ENCODE data around the gene INPP5E. TPM values are rescaled to one million over a fixed set of nuclear protein-coding genes. Genes with fewer than 3 reads are reported as not detected.

Gene INPP5E
- total RNA-seq, 2 experiments from 2014 or later: 20.2 to 21.3 TPM

- Histone ChIP-seq H3K9me2 (ENCODE audit: insufficient read depth, low read length) (no peaks in the 10 kb centered on the region), H4K20me1 (ENCODE audit: insufficient read depth, low read length) (peaks cover 5% of the 10 kb centered on the region; the same call in 1 of the 2 replicates), H3K79me2 (ENCODE audit: insufficient read depth, low read depth, low read length) (peaks cover 9% of the 10 kb centered on the region), H2AFZ (ENCODE audit: low read length) (no peak overlapping the region), H3K4me2 (ENCODE audit: low read length) (no peak overlapping the region), H3K27ac (ENCODE audit: low read depth, low read length, poor library complexity, severe bottlenecking) (no peak overlapping the region), H3K9me3 (ENCODE audit: low read length) (no peaks in the 10 kb centered on the region), H3K4me3 (ENCODE audit: low read depth, low read length, poor library complexity, severe bottlenecking) (no peak overlapping the region), H3K36me3 (ENCODE audit: insufficient read depth, low read length) (peaks cover 91% of the 10 kb centered on the region), H3K4me1 (ENCODE audit: insufficient read depth, low read length, poor library complexity, severe bottlenecking) (no peaks in the 10 kb centered on the region)
- BruUV-seq (replicated peaks): no TSS peak
- DNase-seq (ENCODE audit: low spot score): no peak
- intact Hi-C loops (cut with micrococcal nuclease; ENCODE audit: unreplicated experiment): no loop called here
- TF ChIP-seq CTCF (conservative IDR thresholded peaks at IDR 0.05; ENCODE audit: low read length): no peak
- TF ChIP-seq EZH2phosphoT487 (IDR thresholded peaks at IDR 0.05; ENCODE audit: borderline replicate concordance, low read depth, low read length): no peak
- POLR2A ChIA-PET: no interaction called here
- CTCF ChIA-PET (ENCODE audit: unreplicated experiment): no interaction called here
These were observed 34.5 kb upstream of the INPP5E start for GRCh38 chr9:136474021-136474640.

GRCh38 chr9:136473354-136473721 lies 33.7 kb upstream of the INPP5E start:
- POLR2A ChIA-PET: interaction anchor here (0.6 kb wide), 1 partner anchor 46 kb away, joined by 6 read pairs; no protein-coding TSS in a partner anchor
- no peaks in the 10 kb centered on the region for H3K4me1 ChIP-seq (ENCODE audit: insufficient read depth, low read length, poor library complexity, severe bottlenecking)
- DNase-seq (ENCODE audit: low spot score): no peak
- no peak overlapping the region for H2AFZ ChIP-seq (ENCODE audit: low read length)
- intact Hi-C loops (cut with micrococcal nuclease; ENCODE audit: unreplicated experiment): no loop called here
- no peak overlapping the region for H3K27ac ChIP-seq (ENCODE audit: low read depth, low read length, poor library complexity, severe bottlenecking)
- no peaks in the 10 kb centered on the region; the same call in 1 of the 2 replicates for H4K20me1 ChIP-seq (ENCODE audit: insufficient read depth, low read length)
- H3K9me3 ChIP-seq (ENCODE audit: low read length): no peaks in the 10 kb centered on the region
- no TSS peak for BruUV-seq (replicated peaks)
- CTCF ChIA-PET (ENCODE audit: unreplicated experiment): no interaction called here
- no peak overlapping the region for H3K4me2 ChIP-seq (ENCODE audit: low read length)
- TF ChIP-seq CTCF (conservative IDR thresholded peaks at IDR 0.05; ENCODE audit: low read length) (no peak), EZH2phosphoT487 (IDR thresholded peaks at IDR 0.05; ENCODE audit: borderline replicate concordance, low read depth, low read length) (no peak)
- H3K79me2 ChIP-seq (ENCODE audit: insufficient read depth, low read depth, low read length): peaks cover 1% of the 10 kb centered on the region
- no peak overlapping the region for H3K4me3 ChIP-seq (ENCODE audit: low read depth, low read length, poor library complexity, severe bottlenecking)
- no peaks in the 10 kb centered on the region for H3K9me2 ChIP-seq (ENCODE audit: insufficient read depth, low read length)
- peaks cover 97% of the 10 kb centered on the region for H3K36me3 ChIP-seq (ENCODE audit: insufficient read depth, low read length)

DNA sequence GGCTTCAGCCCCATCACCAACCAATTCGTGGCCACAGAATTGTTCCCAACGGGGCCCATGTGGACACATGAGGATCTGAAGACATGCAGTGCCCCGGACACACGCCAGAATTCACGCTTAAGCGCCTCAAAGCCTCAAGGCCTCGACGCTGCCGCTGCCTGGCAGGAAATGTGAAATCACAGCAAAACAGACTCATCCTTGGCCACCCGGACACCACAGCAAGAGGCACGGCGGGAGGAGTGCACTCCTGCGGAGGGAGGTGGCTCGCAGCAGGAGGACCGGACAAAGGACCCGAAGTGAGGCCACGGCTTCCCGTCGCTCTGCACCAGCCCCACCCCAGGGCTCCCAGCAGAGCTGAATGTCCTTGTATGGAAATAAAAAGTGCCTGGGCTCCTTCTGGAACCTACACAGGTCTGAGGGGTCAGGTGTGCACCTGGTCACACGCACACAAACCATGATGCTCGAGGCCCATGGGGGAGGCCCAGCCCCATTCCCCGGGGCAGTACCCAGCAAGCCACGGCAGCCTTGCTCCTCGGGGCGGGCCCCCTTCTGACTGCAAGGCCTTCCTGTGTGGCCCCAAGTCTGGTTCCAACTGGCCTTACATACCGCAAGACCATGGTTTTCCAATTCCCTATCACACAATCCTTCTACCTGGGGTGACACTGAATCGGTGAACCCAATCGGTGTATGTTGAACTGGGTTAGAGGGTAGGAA lies 33.2 kb upstream of the INPP5E start:
- no peaks in the 10 kb centered on the region; the same call in 1 of the 2 replicates for H4K20me1 ChIP-seq (ENCODE audit: insufficient read depth, low read length)
- intact Hi-C loops (cut with micrococcal nuclease; ENCODE audit: unreplicated experiment): no loop called here
- H3K27ac ChIP-seq (ENCODE audit: low read depth, low read length, poor library complexity, severe bottlenecking): no peak overlapping the region
- H3K4me3 ChIP-seq (ENCODE audit: low read depth, low read length, poor library complexity, severe bottlenecking): no peak overlapping the region
- DNase-seq (ENCODE audit: low spot score): no peak
- no peaks in the 10 kb centered on the region for H3K79me2 ChIP-seq (ENCODE audit: insufficient read depth, low read depth, low read length)
- ChIA-PET POLR2A (interaction anchor here (0.6 kb wide), 2 partner anchors 45 to 678 kb away, joined by 4 to 6 read pairs; no protein-coding TSS in a partner anchor), CTCF (ENCODE audit: unreplicated experiment) (no interaction called here)
- peaks cover 97% of the 10 kb centered on the region for H3K36me3 ChIP-seq (ENCODE audit: insufficient read depth, low read length)
- H3K4me2 ChIP-seq (ENCODE audit: low read length): no peak overlapping the region
- TF ChIP-seq CTCF (conservative IDR thresholded peaks at IDR 0.05; ENCODE audit: low read length): no peak
- TF ChIP-seq EZH2phosphoT487 (IDR thresholded peaks at IDR 0.05; ENCODE audit: borderline replicate concordance, low read depth, low read length): no peak
- H2AFZ ChIP-seq (ENCODE audit: low read length): no peak overlapping the region
- H3K4me1 ChIP-seq (ENCODE audit: insufficient read depth, low read length, poor library complexity, severe bottlenecking): no peaks in the 10 kb centered on the region
- no peaks in the 10 kb centered on the region for H3K9me2 ChIP-seq (ENCODE audit: insufficient read depth, low read length)
- no TSS peak for BruUV-seq (replicated peaks)
- no peaks in the 10 kb centered on the region for H3K9me3 ChIP-seq (ENCODE audit: low read length)

Measured in OCI-LY7 (cell line).